Choroid plexus epithelial cell (primary cell): Measurements from ENCODE around the gene RELL1.

ENCODE experiments used
- DNase-seq: peaks from one replicate; pipeline ENCODE4 v3.0.0-alpha.2; 2010; ENCODE audit warnings: low read depth
- H3K4me3 ChIP-seq: 2 replicates; pipeline ENCODE4 v1.5.1; 2011; ENCODE audit warnings: low read depth, mild to moderate bottlenecking, control low read depth, low read length, moderate library complexity
- CTCF ChIP-seq: conservative IDR thresholded peaks from 2 replicates; pipeline ENCODE4 v1.5.1; 2011; ENCODE audit warnings: low read depth, mild to moderate bottlenecking, control low read depth, inconsistent platforms, low read length, moderate library complexity

Gene RELL1

GRCh38 chr4:37727635-37728034 lies 41.5 kb upstream of the RELL1 start:
- no peak overlapping the region for H3K4me3 ChIP-seq
- no peak for DNase-seq
- TF ChIP-seq CTCF = no peak

- DNase-seq = peak; percentile 90
- no peak overlapping the region for H3K4me3 ChIP-seq
- TF ChIP-seq CTCF = no peak
These were observed 40.5 kb upstream of the RELL1 start for GRCh38 chr4:37726666-37727065.

GRCh38 chr4:37725718-37726117 lies 39.5 kb upstream of the RELL1 start:
- TF ChIP-seq CTCF = no peak
- no peak overlapping the region for H3K4me3 ChIP-seq
- no peak for DNase-seq

- H3K4me3 ChIP-seq = no peak overlapping the region
- no peak for TF ChIP-seq CTCF
- DNase-seq = no peak
These were observed 36.9 kb upstream of the RELL1 start for GRCh38 chr4:37723067-37723466.

GRCh38 chr4:37721995-37722638 lies 35.9 kb upstream of the RELL1 start:
- TF ChIP-seq CTCF = no peak
- no peak overlapping the region for H3K4me3 ChIP-seq
- DNase-seq = no peak

GRCh38 chr4:37719021-37719420 lies 32.8 kb upstream of the RELL1 start:
- DNase-seq = no peak
- H3K4me3 ChIP-seq = no peak overlapping the region
- TF ChIP-seq CTCF = no peak

GRCh38 chr4:37717576-37717975 lies 31.4 kb upstream of the RELL1 start:
- peak; percentile 55 for DNase-seq

More at GRCh38 chr4:37717576-37717975, 31.4 kb upstream of the RELL1 start:
- H3K4me3 ChIP-seq = no peak overlapping the region
- TF ChIP-seq CTCF = no peak
